ENCODE results near the gene TEAD3. TPM values are rescaled to one million over a fixed set of nuclear protein-coding genes. Genes with fewer than 3 reads are reported as not detected.
A peak's percentile ranks its signal among the peaks of the same experiment; 100 is the strongest.

The TEAD3 gene
- total and polyA plus RNA-seq, 11 donors: 25.8 to 54.3 (median 35.2) TPM

- DNase-seq: no peak
- H3K27ac ChIP-seq: peak overlapping the region in 5 of 12 donors; percentile 31 to 76 (median 46)
These were observed 3.9 kb upstream of the TEAD3 start for GRCh38 chr6:35500782-35501181.

GRCh38 chr6:35499372-35499771 lies 2.5 kb upstream of the TEAD3 start:
- H3K27me3 ChIP-seq: peaks cover 0 to 68% (median 0%) of the 10 kb centered on the region in 9 donors
- 84 to 88% (median 86%) methylated on average over 4 of the region's 4 CpGs for WGBS, 4 donors
- H3K36me3 ChIP-seq: no peaks in the 10 kb centered on the region
- H3K4me1 ChIP-seq: peaks cover 0 to 45% (median 25%) of the 10 kb centered on the region in 12 donors
- ATAC-seq: no peak
- H3K27ac ChIP-seq: no peak overlapping the region
- TF ChIP-seq CTCF (IDR thresholded peaks at IDR 0.05) (no peak), POLR2A (IDR thresholded peaks at IDR 0.05) (no peak)
- H3K9me3 ChIP-seq: no peaks in the 10 kb centered on the region
- intact Hi-C loops (cut with DNase I): no loop called here
- DNase-seq: no peak
- H3K4me3 ChIP-seq: no peak overlapping the region

More at GRCh38 chr6:35500782-35501181, 3.9 kb upstream of the TEAD3 start:
- peak in 2 of 4 donors; percentile 38 to 65 for ATAC-seq
- H3K4me1 ChIP-seq: peaks cover 0 to 31% (median 13%) of the 10 kb centered on the region in 12 donors
- H3K9me3 ChIP-seq: no peaks in the 10 kb centered on the region
- TF ChIP-seq POLR2A (IDR thresholded peaks at IDR 0.05): no peak
- no peak for TF ChIP-seq CTCF (IDR thresholded peaks at IDR 0.05)
- intact Hi-C loops (cut with DNase I): no loop called here
- 43 to 44% (median 43%) methylated on average over 5 to 6 of the region's 6 CpGs for WGBS, 4 donors
- no peaks in the 10 kb centered on the region for H3K36me3 ChIP-seq
- peaks cover 0 to 66% (median 0%) of the 10 kb centered on the region in 9 donors for H3K27me3 ChIP-seq
- H3K4me3 ChIP-seq: no peak overlapping the region

GRCh38 chr6:35498422-35499067 lies 1.7 kb upstream of the TEAD3 start:
- peak in 1 of 4 donors; percentile 1 for ATAC-seq
- Histone ChIP-seq H3K36me3 (no peaks in the 10 kb centered on the region), H3K27ac (peak overlapping the region; percentile 86 to 100 (median 93)), H3K9me3 (no peaks in the 10 kb centered on the region), H3K27me3 (peaks cover 0 to 60% (median 0%) of the 10 kb centered on the region in 9 donors), H3K4me3 (peak overlapping the region; percentile 66 to 97 (median 84)), H3K4me1 (peaks cover 0 to 53% (median 28%) of the 10 kb centered on the region in 12 donors)
- TF ChIP-seq POLR2A (IDR thresholded peaks at IDR 0.05): no peak
- no peak for TF ChIP-seq CTCF (IDR thresholded peaks at IDR 0.05)
- intact Hi-C loops (cut with DNase I): no loop called here
- no peak for DNase-seq
- 43 to 50% (median 47%) methylated on average over 11 to 14 of the region's 14 CpGs for WGBS, 4 donors

- peak overlapping the region; percentile 66 to 97 (median 84) for H3K4me3 ChIP-seq
- WGBS, 4 donors: 2 to 8% (median 5%) methylated on average over 46 to 77 of the region's 77 CpGs
These were observed 917 bp upstream of the TEAD3 start for GRCh38 chr6:35497571-35498421.

More at GRCh38 chr6:35497571-35498421, 917 bp upstream of the TEAD3 start:
- ATAC-seq (peak; percentile 22 to 67 (median 54)), DNase-seq (peak; percentile 81 to 90 (median 87))
- H3K4me1 ChIP-seq: peaks cover 0 to 61% (median 31%) of the 10 kb centered on the region in 12 donors
- no peaks in the 10 kb centered on the region for H3K36me3 ChIP-seq
- intact Hi-C loops (cut with DNase I): loop anchor here in 1 of 10 donors (2.0 kb wide), 1 partner anchor 29 kb away; the partner anchor contains the start of gene RPL10A
- H3K27me3 ChIP-seq: peaks cover 0 to 61% (median 0%) of the 10 kb centered on the region in 9 donors
- H3K9me3 ChIP-seq: no peaks in the 10 kb centered on the region
- peak overlapping the region; percentile 86 to 100 (median 93) for H3K27ac ChIP-seq
- TF ChIP-seq POLR2A (IDR thresholded peaks at IDR 0.05): peak in 1 of 2 donors; percentile 26
- no peak for TF ChIP-seq CTCF (IDR thresholded peaks at IDR 0.05)
